Measurements from ENCODE around the gene GRAMD1A. TPM values are rescaled to one million over a fixed set of nuclear protein-coding genes. Genes with fewer than 3 reads are reported as not detected.

The GRAMD1A gene
- total RNA-seq, 4 donors from 2014 or later: 38.8 to 45.1 (median 43.7) TPM

DNA sequence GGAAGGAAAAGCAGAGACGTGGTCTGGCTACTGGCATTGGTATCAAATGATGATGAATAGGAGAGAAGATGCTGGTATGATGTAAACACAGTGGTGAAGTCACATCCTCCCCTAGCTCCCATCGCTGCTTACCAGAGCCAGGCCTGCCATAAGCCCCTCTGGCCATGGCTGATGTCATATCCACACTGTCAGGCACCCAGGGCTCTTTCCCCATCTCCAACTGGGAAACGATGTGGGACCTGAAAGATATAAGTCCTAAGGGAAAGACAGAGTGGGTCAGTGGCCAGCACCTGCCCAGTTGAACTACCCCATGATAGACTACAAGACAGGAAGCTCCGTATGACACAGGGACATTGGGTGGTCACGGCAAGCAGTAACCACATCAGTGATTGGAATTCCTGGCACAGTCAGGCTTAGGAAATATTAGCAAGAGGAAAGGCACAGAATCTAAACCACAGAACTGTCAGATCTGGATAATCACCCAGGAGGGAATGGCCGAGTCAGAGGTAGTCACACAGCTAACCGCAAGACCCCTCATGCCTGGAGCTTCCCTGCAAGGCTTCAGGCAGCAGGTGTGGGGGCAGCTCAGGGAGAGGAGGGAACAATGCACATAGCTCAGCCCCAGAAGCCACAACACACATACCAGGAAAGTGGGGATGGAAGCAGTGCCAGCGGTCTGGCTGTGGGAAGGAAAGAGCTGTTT is 39.9 kb upstream of the GRAMD1A start:
- peaks cover 6 to 52% (median 28%) of the 10 kb centered on the region in 3 donors for H3K9me3 ChIP-seq
- ATAC-seq (no peak), DNase-seq (no peak)
- intact Hi-C loops (cut with DNase I; ENCODE audit: low total_unique reads): loop anchor here (5.0 kb wide), 1 partner anchor 33 kb away; the partner anchor contains the start of gene ZNF30
- H3K27me3 ChIP-seq: no peaks in the 10 kb centered on the region
- peaks cover 10 to 55% of the 10 kb centered on the region in 2 donors for H3K36me3 ChIP-seq
- H3K27ac ChIP-seq: no peak overlapping the region
- H3K4me3 ChIP-seq: peak overlapping the region in 1 of 4 donors; percentile 4
- in situ Hi-C loops (cut with MboI; ENCODE audit: low sequenced_read_pairs in 4 of 4): no loop called here
- peaks cover 15 to 18% of the 10 kb centered on the region in 2 donors for H3K4me1 ChIP-seq
- no peak for TF ChIP-seq CTCF (IDR thresholded peaks at IDR 0.05 in 4 of 5, conservative IDR thresholded peaks at IDR 0.05 in 1 of 5)
- TF ChIP-seq POLR2A (IDR thresholded peaks at IDR 0.05): no peak

GRCh38 chr19:34960940-34961679 is 39.0 kb upstream of the GRAMD1A start:
- Histone ChIP-seq H3K27me3 (no peaks in the 10 kb centered on the region), H3K27ac (peak overlapping the region in 2 of 4 donors; percentile 59 to 72), H3K9me3 (peaks cover 6 to 45% (median 28%) of the 10 kb centered on the region in 3 donors), H3K36me3 (peaks cover 7 to 51% of the 10 kb centered on the region in 2 donors), H3K4me1 (peaks cover 15 to 18% of the 10 kb centered on the region in 2 donors), H3K4me3 (no peak overlapping the region)
- intact Hi-C loops (cut with DNase I; ENCODE audit: low total_unique reads) (loop anchor here (5.0 kb wide), 1 partner anchor 34 kb away; the partner anchor contains the start of gene ZNF30), in situ Hi-C loops (cut with MboI; ENCODE audit: low sequenced_read_pairs in 4 of 4) (no loop called here)
- no peak for TF ChIP-seq POLR2A (IDR thresholded peaks at IDR 0.05)
- TF ChIP-seq CTCF (IDR thresholded peaks at IDR 0.05 in 4 of 5, conservative IDR thresholded peaks at IDR 0.05 in 1 of 5): no peak
- ATAC-seq: no peak
- DNase-seq: no peak

DNA sequence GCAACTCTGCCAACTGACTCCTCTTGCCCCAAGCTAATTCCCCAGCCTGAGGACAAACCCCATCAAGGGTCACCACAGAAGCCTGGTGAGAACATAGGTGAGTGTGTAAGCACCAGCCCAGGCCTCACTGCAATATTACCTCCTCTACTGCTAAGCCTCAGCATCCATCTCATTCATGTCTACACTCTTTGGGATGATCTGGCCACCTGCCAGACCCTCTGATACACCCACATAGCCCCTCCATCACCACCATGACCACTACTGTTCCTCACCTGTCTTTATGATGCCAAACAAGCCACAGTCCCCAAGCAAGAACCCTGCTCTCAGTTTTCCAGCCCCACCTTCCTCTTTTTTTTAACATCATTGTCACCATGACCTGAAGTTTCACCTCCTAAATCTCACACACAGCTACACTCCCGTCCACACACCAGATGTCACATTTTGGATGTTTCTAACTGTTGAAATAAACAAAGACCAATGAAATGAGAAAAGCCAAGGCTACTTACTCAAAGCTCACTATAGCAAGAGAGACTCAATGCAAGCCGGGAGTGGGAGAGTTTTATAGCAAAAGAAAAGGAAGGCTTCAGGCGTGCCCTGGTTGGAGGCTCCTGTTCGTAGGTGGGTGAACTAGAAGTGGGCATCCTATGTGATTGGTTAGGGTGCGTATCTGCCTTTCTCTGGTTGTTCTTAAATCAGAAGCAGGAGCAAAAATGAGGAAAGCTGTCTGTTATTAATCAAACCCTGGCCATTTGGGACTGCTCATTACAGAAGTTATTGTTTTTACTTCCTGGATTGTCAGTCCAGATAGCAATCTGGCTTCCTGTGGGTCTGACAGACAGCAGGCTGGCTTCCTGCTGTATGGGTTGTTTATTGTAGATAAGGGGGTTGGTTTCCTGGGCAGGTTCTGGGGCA is 38.1 kb upstream of the GRAMD1A start:
- peak; percentile 32 to 33 for ATAC-seq

More for the DNA sequence above, 38.1 kb upstream of the GRAMD1A start:
- no peak for DNase-seq
- in situ Hi-C loops (cut with MboI; ENCODE audit: low sequenced_read_pairs in 4 of 4): no loop called here
- no peak for TF ChIP-seq POLR2A (IDR thresholded peaks at IDR 0.05)
- no peak for TF ChIP-seq CTCF (IDR thresholded peaks at IDR 0.05 in 4 of 5, conservative IDR thresholded peaks at IDR 0.05 in 1 of 5)
- Histone ChIP-seq H3K9me3 (peaks cover 6 to 36% (median 26%) of the 10 kb centered on the region in 3 donors), H3K27ac (peak overlapping the region in 3 of 4 donors; percentile 59 to 72 (median 71)), H3K27me3 (no peaks in the 10 kb centered on the region), H3K36me3 (peaks cover 7 to 42% of the 10 kb centered on the region in 2 donors), H3K4me1 (peaks cover 15 to 18% of the 10 kb centered on the region in 2 donors), H3K4me3 (peak overlapping the region; percentile 8 to 95 (median 61))
- intact Hi-C loops (cut with DNase I; ENCODE audit: low total_unique reads): loop anchor here (5.0 kb wide), 1 partner anchor 35 kb away; the partner anchor contains the start of gene ZNF30

All from gastrocnemius medialis (tissue), 4 donors.